A673 (cell line): ENCODE results near the gene ATP6V1G3. TPM values are rescaled to one million over a fixed set of nuclear protein-coding genes. Genes with fewer than 3 reads are reported as not detected.
"Not testable (repeated sequence)": the region's sequence is repeated elsewhere in the genome, so short reads cannot be mapped to it uniquely, and the experiment has no call there.

ENCODE experiments used
- Bru-seq: library from RNA; stranded (reverse); fragments of 400-500 nt; gene quantifications from one replicate; lab custom pipeline; 2021; lab: Mats Ljungman, UMichigan
- BruChase-seq, 2 experiments: library from RNA; stranded (reverse); fragments of 400-500 nt; gene quantifications; one replicate each; lab custom pipeline; 2021; lab: Mats Ljungman, UMichigan
- BruUV-seq: library from RNA; stranded (reverse); fragments of 400-500 nt; replicated peaks from 2 replicates; lab custom pipeline; 2021; lab: Mats Ljungman, UMichigan
- CTCF ChIA-PET: fragments of 300-600 bp; sonication (Branson Sonifier 250); formaldehyde crosslinking; loops from one replicate; lab custom pipeline; 2022; ENCODE audit warnings: antibody characterized with exemption; lab: Charles Lee
- POLR2A ChIA-PET: fragments of 300-600 bp; sonication (Branson Sonifier 250); formaldehyde crosslinking; loops from one replicate; lab custom pipeline; 2022; ENCODE audit warnings: antibody characterized with exemption; ENCODE audit not compliant: low non-redundant PET; lab: Charles Lee
- DNase-seq: peaks from one replicate; pipeline ENCODE4 v3.0.0-alpha.2; 2015; ENCODE audit warnings: low spot score
- H3K27ac ChIP-seq: fragments of 200-600 bp; sonication (generic); 2 replicates; pipeline ENCODE4 v1.5.1; 2016; ENCODE audit warnings: mixed run types, low read depth, mild to moderate bottlenecking, mixed read lengths, antibody characterized with exemption, low read length; ENCODE audit not compliant: poor library complexity, severe bottlenecking
- H3K27me3 ChIP-seq: fragments of 200-600 bp; sonication (generic); replicated peaks from 2 replicates; pipeline ENCODE4 v1.6.1; 2017; ENCODE audit warnings: mixed run types, low read depth, mild to moderate bottlenecking, mixed read lengths, antibody characterized with exemption, low read length; ENCODE audit not compliant: insufficient read depth, poor library complexity
- H3K36me3 ChIP-seq: fragments of 200-600 bp; sonication (generic); 2 replicates; pipeline ENCODE4 v1.6.1; 2016; ENCODE audit warnings: mixed run types, mild to moderate bottlenecking, mixed read lengths, antibody characterized with exemption, low read length; ENCODE audit not compliant: insufficient read depth, poor library complexity, severe bottlenecking
- H3K4me1 ChIP-seq: fragments of 200-600 bp; sonication (generic); 2 replicates; pipeline ENCODE4 v1.6.1; 2017; ENCODE audit warnings: mixed run types, mild to moderate bottlenecking, mixed read lengths, antibody characterized with exemption, low read length; ENCODE audit not compliant: insufficient read depth, poor library complexity, severe bottlenecking
- H3K4me3 ChIP-seq: fragments of 200-600 bp; sonication (generic); 2 replicates; pipeline ENCODE4 v1.5.1; 2016; ENCODE audit warnings: low read depth, mixed run types, mild to moderate bottlenecking, mixed read lengths, low read length; ENCODE audit not compliant: poor library complexity, severe bottlenecking
- H3K9me3 ChIP-seq: fragments of 200-600 bp; sonication (generic); 2 replicates; pipeline ENCODE4 v1.6.1; 2016; ENCODE audit warnings: mixed run types, low read depth, mild to moderate bottlenecking, mixed read lengths, antibody characterized with exemption, low read length; ENCODE audit not compliant: poor library complexity, severe bottlenecking
- CTCF ChIP-seq: fragments of 300-800, 200-600 bp; sonication (generic); conservative IDR thresholded peaks from 2 replicates; pipeline ENCODE4 v1.5.1; 2017; ENCODE audit warnings: low read depth, mild to moderate bottlenecking, antibody characterized with exemption, low read length, moderate library complexity, mixed read lengths
- EZH2 ChIP-seq: fragments of 200-600 bp; sonication (generic); IDR thresholded peaks from 2 replicates; pipeline ENCODE4 v1.6.1; 2017; ENCODE audit warnings: borderline replicate concordance, low read depth, mild to moderate bottlenecking, mixed read lengths, antibody characterized with exemption, low read length; ENCODE audit not compliant: poor library complexity, severe bottlenecking
- intact Hi-C: fragments of 100-400 bp; cut with micrococcal nuclease; formaldehyde crosslinking; loops from one replicate; pipeline ENCODE4 v1.10.0; 2022; ENCODE audit not compliant: unreplicated experiment
- long read RNA-seq: library from polyadenylated mRNA; stranded (forward); transcript quantifications from one replicate; pipeline ENCODE4 v2.0.0, GENCODE V29; 2022
- total RNA-seq: library from RNA; stranded (reverse); gene quantifications from 2 replicates; pipeline ENCODE4 v1.2.3, GENCODE V29; 2021

The ATP6V1G3 gene
- total RNA-seq (0.71 TPM in 1 of 2 replicates, not detected in the other), Bru-seq, nascent RNA (percentile 9 among the genes with signal in this experiment), BruChase-seq, experiment 1, labeled RNA remaining after a 2-hour chase (percentile 9 among the genes with signal in this experiment), BruChase-seq, experiment 2, labeled RNA remaining after a 6-hour chase (percentile 8 among the genes with signal in this experiment)
- long read RNA-seq, result 0 reads

- DNase-seq, result no peak
- Histone ChIP-seq H3K27ac (no peak within 1 kb of the TSS), H3K4me3 (no peak within 1 kb of the TSS), H3K27me3 (no peaks in the 10 kb centered on the region), H3K36me3 (no peaks in the 10 kb centered on the region), H3K4me1 (no peaks in the 10 kb centered on the region), H3K9me3 (no peaks in the 10 kb centered on the region)
- POLR2A ChIA-PET, result interaction anchor here (0.5 kb wide), 1 partner anchor 368 kb away, joined by 3 read pairs; no protein-coding TSS in a partner anchor
- intact Hi-C loops, result no loop called here
- BruUV-seq, result no TSS peak
- TF ChIP-seq EZH2, result no peak
- CTCF ChIA-PET, result no interaction called here
Measured at GRCh38 chr1:198540580-198540979, at the start of gene ATP6V1G3. Gene ATP6V1G3, minus strand, starts transcription at chr1:198540680. Its CDS starts 30 bp downstream, at chr1:198540650.

GRCh38 chr1:198588845-198589244, 48.4 kb upstream of the ATP6V1G3 start:
- no peaks in the 10 kb centered on the region for H3K4me1 ChIP-seq
- no peak for DNase-seq
- peaks cover 5% of the 10 kb centered on the region for H3K9me3 ChIP-seq
- H3K27ac ChIP-seq, result no peak overlapping the region
- CTCF ChIA-PET, result no interaction called here
- TF ChIP-seq EZH2 (no peak), CTCF (no peak)
- no peak overlapping the region for H3K4me3 ChIP-seq
- intact Hi-C loops, result no loop called here
- no peaks in the 10 kb centered on the region for H3K36me3 ChIP-seq
- no peaks in the 10 kb centered on the region for H3K27me3 ChIP-seq
- POLR2A ChIA-PET, result interaction anchor here (0.5 kb wide), 1 partner anchor 8 kb away, joined by 6 read pairs; no protein-coding TSS in a partner anchor
- BruUV-seq, result no TSS peak

- intact Hi-C loops, result no loop called here
- H3K36me3 ChIP-seq, result no peaks in the 10 kb centered on the region
- no peaks in the 10 kb centered on the region for H3K4me1 ChIP-seq
- POLR2A ChIA-PET, result no interaction called here
- no peak for TF ChIP-seq EZH2
- TF ChIP-seq CTCF, result no peak
- no peak overlapping the region for H3K4me3 ChIP-seq
- H3K27ac ChIP-seq, result no peak overlapping the region
- H3K27me3 ChIP-seq, result no peaks in the 10 kb centered on the region
- CTCF ChIA-PET, result no interaction called here
- no TSS peak for BruUV-seq
- no peak for DNase-seq
- peaks cover 5% of the 10 kb centered on the region for H3K9me3 ChIP-seq
Measured at GRCh38 chr1:198584163-198584562, 43.7 kb upstream of the ATP6V1G3 start.

GRCh38 chr1:198583209-198583802, 42.8 kb upstream of the ATP6V1G3 start:
- H3K27ac ChIP-seq, H3K36me3 ChIP-seq, H3K9me3 ChIP-seq, POLR2A ChIA-PET, H3K4me1 ChIP-seq, BruUV-seq, intact Hi-C loops, H3K4me3 ChIP-seq, CTCF ChIA-PET, H3K27me3 ChIP-seq, DNase-seq: not testable (repeated sequence)
